ENCODE results near the gene LYSMD2. TPM values are rescaled to one million over a fixed set of nuclear protein-coding genes. Genes with fewer than 3 reads are reported as not detected.

Gene LYSMD2
- polyA plus RNA-seq, 1 donor from 2014 or later, result 8.3 TPM

GRCh38 chr15:51692154-51692553 lies 45.3 kb downstream of the LYSMD2 start:
- Histone ChIP-seq H3F3A (ENCODE audit: insufficient read depth, low read length, poor library complexity, severe bottlenecking) (no peaks in the 10 kb centered on the region), H3K9ac (ENCODE audit: low read length) (no peak overlapping the region), H4K20me1 (ENCODE audit: insufficient read depth) (no peaks in the 10 kb centered on the region), H3K79me2 (replicated peaks; ENCODE audit: insufficient read depth, low read length) (no peaks in the 10 kb centered on the region), H3K4me2 (ENCODE audit: low read length) (no peak overlapping the region), H3K27me3 (ENCODE audit: insufficient read depth, low read depth, low read length) (no peaks in the 10 kb centered on the region), H3K36me3 (ENCODE audit: insufficient read depth, low read length) (peaks cover 26% of the 10 kb centered on the region), H3K27ac (ENCODE audit: low read length) (no peak overlapping the region), H3K9me2 (ENCODE audit: insufficient read depth, low read length) (no peaks in the 10 kb centered on the region), H3K9me3 (ENCODE audit: low read length) (no peaks in the 10 kb centered on the region), H3K4me3 (ENCODE audit: low read length) (no peak overlapping the region), H2AFZ (ENCODE audit: low read depth, low read length) (no peak overlapping the region)
- TF ChIP-seq EZH2 (IDR thresholded peaks at IDR 0.05; ENCODE audit: borderline replicate concordance, insufficient read depth, low read length, poor library complexity, severe bottlenecking) (no peak), CTCF (IDR thresholded peaks at IDR 0.05; ENCODE audit: poor library complexity, severe bottlenecking) (no peak), RAD21 (conservative IDR thresholded peaks at IDR 0.05) (no peak), MXI1 (conservative IDR thresholded peaks at IDR 0.05; ENCODE audit: poor library complexity, severe bottlenecking) (no peak)

GRCh38 chr15:51688863-51689262 lies 48.6 kb downstream of the LYSMD2 start:
- Histone ChIP-seq H3K9me2 (ENCODE audit: insufficient read depth, low read length) (no peaks in the 10 kb centered on the region), H3K4me3 (ENCODE audit: low read length) (no peak overlapping the region), H3K4me2 (ENCODE audit: low read length) (no peak overlapping the region), H3K27ac (ENCODE audit: low read length) (no peak overlapping the region), H3K9ac (ENCODE audit: low read length) (no peak overlapping the region), H3K9me3 (ENCODE audit: low read length) (no peaks in the 10 kb centered on the region), H3K79me2 (replicated peaks; ENCODE audit: insufficient read depth, low read length) (peaks cover under 1% of the 10 kb centered on the region), H4K20me1 (ENCODE audit: insufficient read depth) (no peaks in the 10 kb centered on the region), H3F3A (ENCODE audit: insufficient read depth, low read length, poor library complexity, severe bottlenecking) (no peaks in the 10 kb centered on the region), H3K36me3 (ENCODE audit: insufficient read depth, low read length) (peaks cover 25% of the 10 kb centered on the region), H2AFZ (ENCODE audit: low read depth, low read length) (no peak overlapping the region), H3K27me3 (ENCODE audit: insufficient read depth, low read depth, low read length) (no peaks in the 10 kb centered on the region)
- TF ChIP-seq REST (IDR thresholded peaks at IDR 0.05; ENCODE audit: borderline replicate concordance), result no peak
- TF ChIP-seq TAF1 (IDR thresholded peaks at IDR 0.05; ENCODE audit: low read depth), result no peak
- no peak for TF ChIP-seq CTCF (IDR thresholded peaks at IDR 0.05; ENCODE audit: poor library complexity, severe bottlenecking)
